GM23338 (cell line): ENCODE results near the gene OVCH1.

Source experiments
- CREB1 ChIP-seq: fragments of 250-450 bp; sonication (Bioruptor Pico); IDR thresholded peaks from 2 replicates; pipeline ENCODE4 v1.5.0; 2020; ENCODE audit warnings: low read depth, mild to moderate bottlenecking, moderate library complexity
- CTCF ChIP-seq, 2 experiments: fragments of 200-600 bp in 1 of 2; sonication (generic) in 1 of 2; conservative IDR thresholded peaks; 2 replicates each; pipeline versions ENCODE4 v1.5.1 to v1.6.1; 2016 to 2017; ENCODE audit warnings: antibody characterized with exemption in 2 of 2, low read depth in 2 of 2, mild to moderate bottlenecking in 2 of 2, moderate library complexity in 1 of 2
- ETS1 ChIP-seq: IDR thresholded peaks from 2 replicates; pipeline ENCODE4 v1.6.1; 2016; ENCODE audit warnings: antibody characterized with exemption
- EZH2 ChIP-seq: fragments of 200-600 bp; sonication (generic); IDR thresholded peaks from one replicate; pipeline ENCODE4 v1.8.0; 2017; ENCODE audit warnings: antibody characterized with exemption, mild to moderate bottlenecking, low read depth; ENCODE audit not compliant: unreplicated experiment
- EZH2phosphoT487 ChIP-seq: fragments of 200-600 bp; sonication (generic); IDR thresholded peaks from one replicate; pipeline ENCODE4 v1.8.1; 2018; ENCODE audit warnings: antibody characterized with exemption; ENCODE audit not compliant: unreplicated experiment
- POLR2AphosphoS5 ChIP-seq: IDR thresholded peaks from 2 replicates; pipeline ENCODE4 v1.6.1; 2016; ENCODE audit warnings: antibody characterized with exemption, low read depth
- REST ChIP-seq: IDR thresholded peaks from one replicate; pipeline ENCODE4 v1.6.1; 2018; ENCODE audit warnings: antibody characterized with exemption; ENCODE audit not compliant: unreplicated experiment
- ZNF114 ChIP-seq: fragments of 250-450 bp; sonication (Bioruptor Pico); IDR thresholded peaks from 2 replicates; pipeline ENCODE4 v1.5.0; 2020; ENCODE audit warnings: mild to moderate bottlenecking, moderate library complexity
- ZNF331 ChIP-seq: fragments of 250-450 bp; sonication (Bioruptor Pico); IDR thresholded peaks from 2 replicates; pipeline ENCODE4 v1.5.0; 2020; ENCODE audit warnings: low read depth, mild to moderate bottlenecking, moderate library complexity
- ZNF462 ChIP-seq: fragments of 250-450 bp; sonication (Bioruptor Pico); IDR thresholded peaks from 2 replicates; pipeline ENCODE4 v1.5.0; 2020; ENCODE audit warnings: mild to moderate bottlenecking, moderate library complexity

- TF ChIP-seq CTCF (conservative IDR thresholded peaks at IDR 0.05; ENCODE audit: low read depth in 2 of 2) (no peak), ZNF331 (CRISPR knock-in tag) (no peak), POLR2AphosphoS5 (no peak), REST (no peak), ETS1 (no peak), EZH2 (no peak), EZH2phosphoT487 (no peak), CREB1 (CRISPR knock-in tag) (no peak), ZNF114 (CRISPR knock-in tag) (no peak), ZNF462 (no peak)
Observed at GRCh38 chr12:29448157-29448556, 49.3 kb downstream of the OVCH1 start.
